Measurements from ENCODE around the gene MAGED2.
A peak's percentile ranks its signal among the peaks of the same experiment; 100 is the strongest.
"Not testable (repeated sequence)": the region's sequence is repeated elsewhere in the genome, so short reads cannot be mapped to it uniquely, and the experiment has no call there.

Gene MAGED2, protein sequence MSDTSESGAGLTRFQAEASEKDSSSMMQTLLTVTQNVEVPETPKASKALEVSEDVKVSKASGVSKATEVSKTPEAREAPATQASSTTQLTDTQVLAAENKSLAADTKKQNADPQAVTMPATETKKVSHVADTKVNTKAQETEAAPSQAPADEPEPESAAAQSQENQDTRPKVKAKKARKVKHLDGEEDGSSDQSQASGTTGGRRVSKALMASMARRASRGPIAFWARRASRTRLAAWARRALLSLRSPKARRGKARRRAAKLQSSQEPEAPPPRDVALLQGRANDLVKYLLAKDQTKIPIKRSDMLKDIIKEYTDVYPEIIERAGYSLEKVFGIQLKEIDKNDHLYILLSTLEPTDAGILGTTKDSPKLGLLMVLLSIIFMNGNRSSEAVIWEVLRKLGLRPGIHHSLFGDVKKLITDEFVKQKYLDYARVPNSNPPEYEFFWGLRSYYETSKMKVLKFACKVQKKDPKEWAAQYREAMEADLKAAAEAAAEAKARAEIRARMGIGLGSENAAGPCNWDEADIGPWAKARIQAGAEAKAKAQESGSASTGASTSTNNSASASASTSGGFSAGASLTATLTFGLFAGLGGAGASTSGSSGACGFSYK

DNA sequence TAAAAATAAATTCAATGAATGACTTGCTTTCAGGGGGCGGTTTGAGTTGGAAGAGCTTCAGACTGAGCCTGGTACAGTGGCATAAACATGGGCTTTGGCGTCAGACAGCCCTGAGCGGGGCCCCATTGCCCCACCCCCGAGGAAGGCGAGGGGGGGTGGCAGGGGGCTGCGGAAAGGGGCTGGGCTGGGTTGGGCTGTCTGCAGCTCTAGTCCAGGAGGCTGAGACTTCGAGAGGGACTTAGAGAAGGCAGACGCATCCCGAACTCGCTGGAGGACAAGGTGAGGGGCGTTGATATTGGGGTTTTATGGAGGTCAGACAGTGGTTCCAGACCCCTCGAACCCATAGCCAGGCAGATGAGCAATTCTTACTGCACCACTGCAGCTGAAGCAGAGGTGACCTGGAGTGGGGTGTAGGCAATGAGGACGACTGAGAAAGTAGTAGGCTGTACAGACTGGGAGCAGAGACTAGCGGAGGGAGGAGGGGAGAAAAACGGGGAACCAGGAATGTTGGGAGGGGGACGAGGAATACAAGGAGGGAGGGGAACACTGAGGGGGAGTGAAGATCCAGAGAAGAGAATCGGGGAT, at the start of gene MAGED2:
Gene MAGED2, plus strand, starts transcription at position 222 of the 585 bp plus-strand sequence. CDS start 1,587 bp downstream, outside the sequence.
- no peak for DNase-seq

DNA sequence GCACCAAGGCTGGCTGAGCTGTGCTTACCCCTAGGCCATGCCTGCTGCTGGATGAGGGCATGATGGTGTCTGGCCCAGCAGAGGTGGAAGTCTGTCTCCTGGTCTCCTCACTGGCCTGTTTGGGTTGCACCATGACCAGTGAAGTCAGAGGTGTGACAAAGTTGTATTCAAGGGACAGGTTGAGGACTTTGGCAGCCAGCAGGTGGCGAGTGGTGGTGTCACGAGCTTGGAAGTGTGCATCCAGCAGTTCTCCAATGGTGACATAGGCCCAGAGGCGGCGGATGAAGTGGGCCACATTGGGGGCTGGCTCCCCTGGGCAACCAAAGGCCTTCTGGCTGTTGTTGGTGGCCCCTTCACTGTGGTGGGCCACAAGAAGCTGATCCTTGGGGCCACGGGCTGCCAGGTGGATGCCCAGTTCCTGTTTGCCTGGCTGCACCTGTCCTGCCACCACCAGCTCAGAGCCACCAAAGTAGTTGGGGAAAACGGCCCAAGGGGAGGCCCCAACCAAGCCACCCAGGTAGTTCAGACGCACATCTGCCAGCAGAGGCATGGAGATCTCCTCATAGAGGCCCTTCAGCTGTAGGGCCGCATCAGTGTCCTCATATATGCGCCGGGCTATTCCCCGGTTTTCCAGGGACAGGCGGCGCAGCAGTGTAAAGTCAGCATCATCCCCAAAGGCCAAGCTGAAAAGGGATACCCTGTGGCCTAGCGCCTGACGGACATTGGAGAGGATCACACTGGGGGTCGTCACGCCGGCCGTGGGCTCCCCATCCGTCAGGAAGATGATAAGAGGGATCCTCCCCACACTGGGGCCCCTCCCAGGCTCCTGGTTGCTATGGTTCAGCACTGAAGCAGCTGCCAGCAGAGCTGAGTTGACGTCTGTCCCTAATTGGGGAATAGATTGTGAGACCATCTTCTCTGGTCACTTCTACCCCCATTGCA, 49.2 kb upstream of the MAGED2 start:
- DNase-seq: no peak

- DNase-seq: not testable (repeated sequence)
These were observed 33.0 kb upstream of the MAGED2 start for GRCh38 chrX:54774391-54775094.

DNA sequence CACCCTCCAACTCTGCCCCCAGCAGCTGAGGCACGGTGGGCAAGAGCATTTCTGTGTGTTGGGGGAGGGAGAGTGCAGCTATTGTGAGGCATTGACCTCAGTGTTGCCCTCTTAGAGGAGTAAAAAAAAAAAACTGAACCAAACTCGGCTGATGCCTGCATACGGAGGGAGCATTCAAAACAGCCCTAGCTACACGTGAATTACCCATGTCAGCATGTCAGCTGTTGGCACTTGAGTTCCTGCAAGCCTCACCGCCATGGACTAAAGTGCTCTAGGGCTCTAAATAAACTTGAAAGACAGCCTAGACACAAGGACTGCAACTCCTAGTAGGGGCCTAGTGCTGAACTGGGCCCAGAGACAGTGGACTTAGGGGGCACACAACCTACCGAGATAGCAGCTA, 31.5 kb upstream of the MAGED2 start:
- no peak for DNase-seq

GRCh38 chrX:54776987-54777672, 30.4 kb upstream of the MAGED2 start:
- DNase-seq: no peak

DNA sequence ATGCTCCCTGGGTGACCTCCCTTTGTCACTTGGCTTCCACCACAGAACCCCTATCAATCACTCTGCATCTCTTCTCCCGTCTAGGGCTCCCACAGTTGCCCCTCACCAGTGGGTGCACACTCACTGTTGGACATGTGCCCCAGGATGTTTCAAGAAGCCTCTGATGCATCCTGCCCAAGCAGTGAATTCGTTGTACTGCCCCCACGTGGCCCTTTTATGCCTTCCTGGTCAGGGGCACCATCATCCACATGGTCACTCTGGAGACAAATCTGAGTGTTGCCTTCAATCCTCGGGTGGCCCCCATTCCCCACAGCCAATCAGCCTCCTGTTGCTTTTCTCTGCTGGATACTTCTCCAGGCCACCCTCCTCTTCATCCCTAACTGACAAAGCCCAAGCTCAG, 21.6 kb upstream of the MAGED2 start:
- DNase-seq: no peak

DNA sequence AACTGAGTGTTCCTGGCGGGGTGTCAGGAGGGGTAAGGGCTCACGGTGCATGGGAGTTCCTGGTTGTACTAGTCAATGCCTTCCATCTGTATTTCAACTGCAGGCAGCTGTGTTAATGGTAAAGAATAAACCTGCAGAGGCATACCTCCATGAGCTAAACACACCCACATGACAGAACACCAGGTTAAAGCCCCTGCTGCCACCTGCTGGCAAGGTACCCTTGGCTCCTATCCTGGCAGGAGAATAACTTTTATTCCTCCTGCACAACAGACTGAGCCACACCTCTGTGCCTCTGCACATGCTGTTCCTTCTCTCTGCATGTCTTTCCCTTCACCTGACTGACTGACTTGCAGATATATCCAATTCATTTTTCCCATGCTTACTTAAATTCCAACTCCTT, 20.6 kb upstream of the MAGED2 start:
- DNase-seq: no peak

- DNase-seq: no peak
These were observed 19.1 kb upstream of the MAGED2 start for GRCh38 chrX:54788446-54788845.

DNA sequence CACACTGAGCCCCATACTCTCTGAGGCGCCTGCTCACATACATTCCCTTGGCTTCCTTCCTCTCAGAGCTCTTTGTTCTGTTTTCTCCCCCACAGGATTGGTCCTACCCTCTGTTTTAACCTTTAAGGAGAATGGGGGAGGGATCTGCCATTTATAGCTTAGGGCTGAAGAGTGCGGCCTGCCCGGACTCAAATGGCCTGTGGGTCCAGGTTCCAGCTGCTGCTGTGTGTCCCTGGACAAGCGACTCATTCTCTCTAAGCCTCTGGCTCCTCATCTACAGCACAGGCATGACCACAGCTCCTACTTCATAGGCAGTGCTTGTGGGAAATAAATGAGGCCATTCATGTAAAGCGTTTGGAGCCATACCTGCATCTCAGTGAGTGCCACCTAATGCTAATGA, 18.1 kb upstream of the MAGED2 start:
- DNase-seq: not testable (repeated sequence)

DNA sequence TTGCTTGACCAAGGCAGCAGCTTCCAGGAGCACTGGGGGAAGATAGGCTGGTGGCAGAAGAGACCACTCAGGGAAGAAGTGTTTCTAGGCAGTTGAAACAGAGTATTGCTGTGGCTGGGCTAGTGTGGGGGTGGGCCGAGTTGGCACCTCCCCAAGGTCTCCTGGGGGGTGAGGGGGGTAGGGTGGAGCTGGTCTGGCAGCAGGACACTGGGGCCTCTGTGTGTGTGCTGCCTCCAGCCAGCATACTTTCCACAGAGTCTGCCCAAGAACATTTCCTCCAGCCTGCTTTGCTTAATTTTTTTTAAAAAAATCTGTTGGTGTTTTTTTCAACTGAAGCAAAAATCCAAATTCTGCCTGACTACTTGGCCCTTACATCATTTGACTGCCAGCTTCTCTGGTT, 13.5 kb upstream of the MAGED2 start:
- DNase-seq: no peak

DNA sequence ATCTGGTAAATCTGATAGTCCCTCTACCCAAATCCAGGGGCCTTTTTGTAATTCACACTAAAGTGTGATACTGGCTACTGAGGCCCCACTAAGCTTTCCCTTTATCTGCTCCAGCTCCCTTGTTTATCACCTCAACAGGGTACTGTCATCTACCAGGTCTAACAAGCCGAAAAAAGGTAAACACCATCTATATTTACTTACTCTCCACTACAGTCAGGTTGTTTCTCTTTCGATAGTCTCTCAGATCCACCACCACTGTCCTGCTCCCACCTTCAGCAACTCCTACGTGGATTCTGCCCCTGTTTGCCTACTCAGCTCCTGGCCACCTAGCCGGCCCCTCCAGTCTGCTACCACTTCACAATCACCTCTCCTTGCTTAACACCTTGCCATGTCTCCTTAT, 12.8 kb upstream of the MAGED2 start:
- DNase-seq: no peak

DNA sequence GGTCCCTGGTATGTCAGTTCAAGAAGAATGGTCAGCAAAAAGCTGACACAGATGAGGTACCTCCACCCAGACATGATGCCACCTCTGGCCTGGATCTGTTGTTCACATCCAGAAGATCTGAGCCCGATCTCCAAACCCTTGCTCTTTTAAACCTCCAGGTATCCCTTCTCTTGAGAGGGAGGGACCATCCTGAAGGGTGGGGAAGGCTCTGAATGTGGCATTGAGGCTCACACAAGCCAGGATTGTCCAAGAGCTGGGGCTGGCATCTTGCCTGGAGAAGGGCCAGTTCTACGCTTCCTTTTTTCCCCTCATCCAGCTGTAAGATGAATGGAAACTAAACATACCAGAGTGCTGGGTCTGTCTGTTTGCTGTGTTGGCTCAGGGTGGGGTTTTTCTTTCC, 9.4 kb upstream of the MAGED2 start, which contains the start of gene ITIH6:
Gene ITIH6, minus strand, starts transcription at position 119 of the 400 bp plus-strand sequence. Its CDS starts 45 bp downstream, at position 74.
- DNase-seq: no peak

GRCh38 chrX:54799046-54799445, 8.5 kb upstream of the MAGED2 start:
- no peak for DNase-seq

- peak in 1 of 2 donors; percentile 12 for DNase-seq
These were observed 612 bp downstream of the MAGED2 start for GRCh38 chrX:54808109-54808604.

DNA sequence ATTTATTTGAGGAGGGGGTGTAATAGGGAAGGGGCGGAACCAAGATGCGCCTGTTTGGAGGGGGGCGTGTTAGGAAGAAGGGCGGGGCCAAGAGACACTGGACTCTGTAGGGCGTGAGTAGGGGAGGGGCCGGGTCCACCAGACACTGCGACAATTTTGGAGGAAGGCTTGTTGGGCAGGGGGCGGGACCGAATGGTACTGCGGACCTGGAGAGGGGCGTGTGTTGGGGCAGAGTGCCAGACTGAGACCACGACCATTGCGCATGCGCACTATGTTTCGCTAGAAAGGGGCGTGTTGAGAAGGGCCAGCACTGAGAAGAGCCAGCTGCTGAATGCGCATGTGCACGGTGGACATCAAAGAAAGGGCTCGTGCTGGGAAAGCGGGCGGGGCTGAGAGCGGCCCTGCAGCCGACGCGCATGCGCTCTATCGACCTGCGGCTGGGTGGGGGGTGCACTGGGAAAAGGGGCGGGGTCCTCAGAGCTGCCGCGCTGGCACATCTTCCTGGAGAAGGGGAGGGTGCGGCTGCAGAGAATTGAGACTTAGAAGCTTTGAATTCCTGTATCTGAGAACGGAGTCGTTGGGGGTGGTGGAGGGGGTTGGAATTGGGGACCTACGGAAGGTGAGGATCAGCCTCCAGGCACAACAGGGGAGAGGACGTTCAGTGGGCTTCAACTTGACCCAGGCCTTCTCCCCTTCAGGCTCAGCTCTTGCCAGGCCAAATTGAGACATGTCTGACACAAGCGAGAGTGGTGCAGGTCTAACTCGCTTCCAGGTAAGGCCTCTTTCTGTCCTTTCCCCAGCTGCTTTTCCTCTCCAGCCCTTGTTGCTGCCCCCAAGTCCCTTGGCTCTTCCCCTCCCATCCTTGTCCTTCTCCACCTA, 1.3 kb downstream of the MAGED2 start:
- DNase-seq: peak; percentile 77 to 81

GRCh38 chrX:54810532-54810931, 3.0 kb downstream of the MAGED2 start:
- no peak for DNase-seq

DNA sequence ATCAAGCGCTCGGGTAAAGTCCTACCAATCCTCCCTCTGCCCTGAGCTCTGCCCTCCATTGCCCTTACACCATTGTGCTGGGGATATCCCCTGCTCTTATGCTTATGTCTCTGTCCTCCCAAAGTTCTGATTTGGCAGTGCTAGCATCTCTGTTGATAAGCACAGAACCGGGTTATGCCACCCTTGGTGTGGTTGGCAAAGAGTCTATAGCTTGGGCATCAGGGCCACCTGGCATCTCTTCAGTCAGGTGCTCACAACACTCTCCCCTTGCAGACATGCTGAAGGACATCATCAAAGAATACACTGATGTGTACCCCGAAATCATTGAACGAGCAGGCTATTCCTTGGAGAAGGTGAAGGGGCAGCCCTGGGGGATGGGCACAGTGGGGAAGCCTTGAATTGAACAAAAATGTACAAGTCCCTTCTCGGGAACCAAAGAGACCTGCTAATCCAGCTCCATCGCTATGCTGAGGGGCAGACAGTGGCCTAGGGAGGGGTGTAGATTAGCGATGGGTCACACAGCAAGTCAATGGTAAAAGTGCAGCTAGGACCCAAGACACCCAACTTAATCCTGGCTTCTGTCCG, 3.8 kb downstream of the MAGED2 start:
- DNase-seq: no peak

DNA sequence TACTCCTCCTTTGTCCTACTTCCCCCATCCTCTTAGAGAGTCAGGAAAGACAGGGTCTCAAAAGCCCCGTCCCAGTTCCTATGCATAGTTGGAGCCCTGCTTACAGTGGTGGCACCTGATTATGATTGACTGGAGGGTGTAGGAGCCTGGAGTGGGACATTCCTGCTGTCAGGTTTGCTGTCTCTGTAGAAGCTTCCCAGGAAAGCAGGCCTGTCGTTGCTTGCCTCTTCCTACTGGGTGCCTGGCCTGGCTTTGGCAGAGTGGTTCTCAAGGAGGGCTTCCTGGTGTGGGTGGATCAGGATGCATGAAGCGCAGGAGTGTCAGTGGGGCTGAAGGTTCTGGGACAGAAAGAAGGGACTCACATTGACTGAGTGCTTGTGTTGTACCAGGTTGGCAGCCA, 4.8 kb downstream of the MAGED2 start:
- no peak for DNase-seq

DNA sequence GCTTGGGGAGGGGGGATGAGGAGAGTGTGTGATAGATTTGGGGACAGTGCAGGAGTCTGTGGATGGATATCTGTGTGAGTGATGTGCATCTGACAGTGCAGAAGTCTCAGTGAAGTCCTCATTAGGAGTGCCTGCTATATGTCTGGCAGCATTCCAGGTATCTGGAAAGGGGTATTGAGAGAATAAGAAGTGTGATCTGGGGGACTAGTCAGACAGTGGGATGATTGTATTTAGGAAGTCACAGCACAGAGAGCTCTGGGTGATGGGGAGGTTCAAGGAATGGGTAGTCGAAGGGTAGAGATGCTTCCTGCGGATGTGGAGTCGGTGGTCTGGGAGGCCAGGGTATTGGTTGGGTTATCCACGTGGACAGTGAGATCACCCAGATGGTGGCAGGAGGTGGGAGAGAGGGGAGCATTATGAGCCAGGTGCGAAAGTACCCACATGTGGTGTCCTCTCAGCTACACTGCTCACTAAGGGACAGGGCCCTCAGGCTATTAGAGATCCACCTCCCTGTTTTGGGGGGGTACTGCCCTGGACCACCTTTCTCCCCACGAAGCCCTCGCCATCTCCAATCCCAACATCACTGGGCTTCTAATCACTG, 9.8 kb downstream of the MAGED2 start:
- DNase-seq: no peak
